H1 (cell line): ENCODE results near the gene FXYD7. TPM values are rescaled to one million over a fixed set of nuclear protein-coding genes. Genes with fewer than 3 reads are reported as not detected.

Experiments used
- CTCF ChIA-PET: fragments of 300-600 bp; sonication (Branson Sonifier 250); formaldehyde crosslinking; loops from one replicate; lab custom pipeline; 2021; ENCODE audit not compliant: partially characterized antibody; lab: Charles Lee
- POLR2A ChIA-PET: fragments of 300-600 bp; sonication (Branson Sonifier 250); formaldehyde crosslinking; loops from one replicate; lab custom pipeline; 2021; ENCODE audit warnings: inconsistent platforms; ENCODE audit not compliant: partially characterized antibody; lab: Charles Lee
- DNase-seq, 2 experiments: peaks; one replicate each; pipeline versions ENCODE4 v3.0.0 to v3.0.0-alpha.2; 2010 to 2022; ENCODE audit warnings: low spot score in 2 of 2, low read depth in 1 of 2, mixed read lengths in 1 of 2
- FAIRE-seq: peaks from 2 replicates; lab custom pipeline; 2011; peaks lifted over from hg19 to GRCh38; lab: Jason Lieb, UNC
- H2AFZ ChIP-seq: 2 replicates; pipeline ENCODE4 v1.8.1; 2012; ENCODE audit warnings: low read length, inconsistent platforms
- H2AK5ac ChIP-seq: 2 replicates; pipeline ENCODE4 v1.6.1; 2013; ENCODE audit warnings: low read depth, low read length
- H2BK120ac ChIP-seq: replicated peaks from 2 replicates; pipeline ENCODE3; 2013; ENCODE audit warnings: low read depth, low read length, inconsistent platforms
- H2BK12ac ChIP-seq: 2 replicates; pipeline ENCODE4 v1.6.1; 2013; ENCODE audit warnings: low read depth, low read length
- H2BK15ac ChIP-seq: 2 replicates; pipeline ENCODE4 v1.6.1; 2013; ENCODE audit warnings: low read length
- H2BK20ac ChIP-seq: 2 replicates; pipeline ENCODE4 v1.6.1; 2013; ENCODE audit warnings: low read length
- H2BK5ac ChIP-seq: 2 replicates; pipeline ENCODE4 v1.6.1; 2013; ENCODE audit warnings: low read depth, low read length
- H3K14ac ChIP-seq: 2 replicates; pipeline ENCODE4 v1.6.1; 2013; ENCODE audit warnings: inconsistent platforms; ENCODE audit not compliant: insufficient read length
- H3K18ac ChIP-seq: 2 replicates; pipeline ENCODE4 v1.6.1; 2013; ENCODE audit warnings: low read length; ENCODE audit errors: extremely low read depth
- H3K23ac ChIP-seq: 2 replicates; pipeline ENCODE4 v1.6.1; 2013; ENCODE audit warnings: inconsistent platforms; ENCODE audit not compliant: insufficient read length
- H3K23me2 ChIP-seq: 2 replicates; pipeline ENCODE4 v1.6.1; 2013; ENCODE audit warnings: low read depth, low read length
- H3K27ac ChIP-seq: 2 replicates; pipeline ENCODE4 v1.6.1; 2011; ENCODE audit warnings: low read depth, low read length, inconsistent platforms
- H3K27me3 ChIP-seq, 4 experiments: replicated peaks in 1 of 4; 1 replicate in 1 of 4; 2 replicates in 3 of 4; pipeline versions ENCODE4 v1.6.1 to v1.8.1; 2011 to 2013; ENCODE audit warnings: low read length in 3 of 4, mild to moderate bottlenecking in 3 of 4, inconsistent platforms in 2 of 4, mixed read lengths in 2 of 4, moderate library complexity in 1 of 4; ENCODE audit not compliant: control insufficient read depth in 3 of 4, insufficient read depth in 3 of 4; ENCODE audit errors: extremely low read depth in 1 of 4
- H3K36me3 ChIP-seq, 4 experiments: 2 replicates each; pipeline versions ENCODE4 v1.6.1 to v1.8.1; 2011 to 2013; ENCODE audit warnings: mild to moderate bottlenecking in 4 of 4, low read length in 3 of 4, moderate library complexity in 2 of 4, control low read depth in 1 of 4, inconsistent platforms in 1 of 4; ENCODE audit not compliant: insufficient read depth in 4 of 4, control insufficient read depth in 2 of 4
- H3K4ac ChIP-seq: replicated peaks from 2 replicates; pipeline ENCODE3; 2013; ENCODE audit warnings: low read length, low read depth, mixed read lengths, inconsistent platforms; ENCODE audit not compliant: insufficient read length
- H3K4me1 ChIP-seq, 4 experiments: replicated peaks in 1 of 4; 1 replicate in 1 of 4; 2 replicates in 3 of 4; pipeline versions ENCODE4 v1.6.1 to v1.8.1; 2011 to 2013; ENCODE audit warnings: low read length in 3 of 4, inconsistent platforms in 2 of 4, mixed read lengths in 1 of 4; ENCODE audit not compliant: insufficient read depth in 4 of 4, control insufficient read depth in 3 of 4
- H3K4me2 ChIP-seq, 2 experiments: 2 replicates each; pipeline versions ENCODE4 v1.6.1 to v1.8.1; 2011 to 2013; ENCODE audit warnings: low read depth in 2 of 2, low read length in 2 of 2, control low read depth in 1 of 2, inconsistent platforms in 1 of 2, mild to moderate bottlenecking in 1 of 2; ENCODE audit not compliant: insufficient read depth in 1 of 2
- H3K4me3 ChIP-seq, 4 experiments: fragments of 200-600, 300-600 bp in 1 of 4; sonication (generic), shearing (Covaris generic), sonication (Bioruptor Twin) in 1 of 4; 2 replicates each; pipeline versions ENCODE4 v1.5.1 to v1.8.1; 2011 to 2016; ENCODE audit warnings: low read length in 4 of 4, low read depth in 3 of 4, control low read depth in 2 of 4, inconsistent platforms in 2 of 4, mild to moderate bottlenecking in 2 of 4, mixed read lengths in 1 of 4, moderate library complexity in 1 of 4; ENCODE audit not compliant: insufficient read depth in 2 of 4; ENCODE audit errors: extremely low read depth in 1 of 4
- H3K56ac ChIP-seq: replicated peaks from 2 replicates; pipeline ENCODE3; 2013; ENCODE audit warnings: low read depth, mild to moderate bottlenecking, mixed read lengths, low read length, inconsistent platforms; ENCODE audit not compliant: insufficient read length
- H3K79me1 ChIP-seq: 2 replicates; pipeline ENCODE4 v1.6.1; 2013; ENCODE audit warnings: low read depth, low read length, control low read depth
- H3K79me2 ChIP-seq, 2 experiments: 2 replicates each; pipeline versions ENCODE4 v1.6.1 to v1.8.1; 2012 to 2013; ENCODE audit warnings: low read length in 2 of 2, mild to moderate bottlenecking in 2 of 2, inconsistent platforms in 1 of 2; ENCODE audit not compliant: insufficient read depth in 2 of 2, control insufficient read depth in 1 of 2
- H3K9ac ChIP-seq, 4 experiments: replicated peaks in 1 of 4; 1 replicate in 1 of 4; 2 replicates in 3 of 4; pipeline versions ENCODE4 v1.6.1 to v1.8.1; 2011 to 2013; ENCODE audit warnings: low read depth in 3 of 4, low read length in 3 of 4, control low read depth in 2 of 4, mild to moderate bottlenecking in 2 of 4, moderate library complexity in 2 of 4, inconsistent platforms in 1 of 4; ENCODE audit errors: extremely low read depth in 1 of 4
- H3K9me3 ChIP-seq, 2 experiments: 2 replicates each; pipeline versions ENCODE4 v1.6.1 to v1.8.1; 2012 to 2013; ENCODE audit warnings: mild to moderate bottlenecking in 2 of 2, moderate library complexity in 2 of 2, control low read depth in 1 of 2, inconsistent platforms in 1 of 2, low read depth in 1 of 2, low read length in 1 of 2, mixed read lengths in 1 of 2; ENCODE audit not compliant: insufficient read depth in 2 of 2
- H4K20me1 ChIP-seq, 2 experiments: replicated peaks in 1 of 2; 2 replicates each; pipeline versions ENCODE3 to v1.8.1; 2011 to 2013; ENCODE audit warnings: inconsistent platforms in 2 of 2, low read length in 2 of 2, mild to moderate bottlenecking in 1 of 2; ENCODE audit not compliant: insufficient read depth in 2 of 2, control insufficient read depth in 1 of 2
- H4K5ac ChIP-seq: 2 replicates; pipeline ENCODE4 v1.6.1; 2013; ENCODE audit warnings: low read length, low read depth, mixed read lengths, inconsistent platforms; ENCODE audit not compliant: insufficient read length
- H4K8ac ChIP-seq: 2 replicates; pipeline ENCODE4 v1.8.0; 2013; ENCODE audit warnings: mild to moderate bottlenecking, moderate library complexity, low read length, inconsistent platforms; ENCODE audit not compliant: insufficient read depth; ENCODE audit errors: extremely low read depth
- H4K91ac ChIP-seq: replicated peaks from 2 replicates; pipeline ENCODE3; 2013; ENCODE audit warnings: low read length, mixed read lengths, inconsistent platforms; ENCODE audit not compliant: insufficient read length
- BCL11A ChIP-seq, 2 experiments: IDR thresholded peaks; one replicate each; pipeline ENCODE4 v1.6.1; 2011; ENCODE audit warnings: low read depth in 2 of 2, low read length in 2 of 2, mild to moderate bottlenecking in 2 of 2
- HDAC2 ChIP-seq, 2 experiments: fragments of 300-600 bp in 1 of 2; sonication (generic) in 1 of 2; IDR thresholded peaks; 2 replicates each; pipeline ENCODE4 v1.6.1; 2011 to 2012; ENCODE audit warnings: low read depth in 2 of 2, low read length in 2 of 2, mild to moderate bottlenecking in 2 of 2, moderate library complexity in 2 of 2, borderline replicate concordance in 1 of 2, inconsistent platforms in 1 of 2
- KDM1A ChIP-seq: fragments of 200-600, 300-600 bp; sonication (generic); IDR thresholded peaks from 2 replicates; pipeline ENCODE4 v1.7.1; 2016; ENCODE audit warnings: mild to moderate bottlenecking, low read length, borderline replicate concordance
- NANOG ChIP-seq: IDR thresholded peaks from 2 replicates; pipeline ENCODE4 v1.6.1; 2011; ENCODE audit warnings: low read length, low read depth, mild to moderate bottlenecking, inconsistent platforms; ENCODE audit not compliant: insufficient read depth, poor library complexity, severe bottlenecking
- POLR2A ChIP-seq, 2 experiments: IDR thresholded peaks; 1 replicate in 1 of 2; 2 replicates in 1 of 2; pipeline ENCODE4 v1.6.1; 2011; ENCODE audit warnings: low read depth in 2 of 2, low read length in 2 of 2, mild to moderate bottlenecking in 2 of 2; ENCODE audit errors: control extremely low read depth in 1 of 2
- POLR2AphosphoS5 ChIP-seq: IDR thresholded peaks from 2 replicates; pipeline ENCODE4 v1.6.1; 2011; ENCODE audit warnings: low read depth, low read length
- RFX5 ChIP-seq: IDR thresholded peaks from 2 replicates; pipeline ENCODE4 v1.6.1; 2011; ENCODE audit warnings: low read depth, low read length, improper control_type of control experiment, borderline replicate concordance
- SP4 ChIP-seq: IDR thresholded peaks from 2 replicates; pipeline ENCODE4 v1.6.1; 2012; ENCODE audit warnings: low read length, inconsistent platforms
- SUZ12 ChIP-seq: fragments of 200-600 bp; sonication (generic); IDR thresholded peaks from 2 replicates; pipeline ENCODE4 v1.6.1; 2012; ENCODE audit warnings: mild to moderate bottlenecking, inconsistent platforms, low read length, moderate library complexity, mixed read lengths
- WGBS, 2 experiments: shearing (Covaris generic) in 1 of 2; methylation state at CpG; one replicate each; pipeline versions ENCODE4 v1.1.6 to v1.1.7; 2013 to 2015; ENCODE audit warnings: low lambda C conversion rate in 2 of 2, mixed read lengths in 2 of 2, inconsistent platforms in 1 of 2, low coverage in 1 of 2, missing lambda C conversion rate in 1 of 2; ENCODE audit not compliant: insufficient replicate concordance in 2 of 2, insufficient coverage in 1 of 2, insufficient read length in 1 of 2; ENCODE audit errors: extremely low coverage in 1 of 2, missing lambda C conversion rate in 1 of 2; 5-methylcytosine and 5-hydroxymethylcytosine counted together
- polyA plus RNA-seq, 7 experiments: library from polyadenylated mRNA; depleted of rRNA in 3 of 7; stranded (reverse) in 5 of 7; unstranded in 2 of 7; fragments of >200 nt in 5 of 7; fragments of 200-250 nt in 2 of 7; gene quantifications; 1 replicate in 5 of 7; 2 replicates in 1 of 7; 4 replicates in 1 of 7; pipeline versions ENCODE4 v1.2.1 to v1.2.3, GENCODE V29; 2011 to 2013; ENCODE audit warnings: missing spikeins in 2 of 7, mixed read lengths in 2 of 7
- total RNA-seq: library from RNA; stranded (reverse); fragmentation: NEBNext Ultra II Directional; extraction: Animal tissue kit (Norgen Biotek cat#: 25700); gene quantifications from 2 replicates; pipeline ENCODE4 v1.2.1, GENCODE V29; 2021
- TF ChIP-seq, protein P1 (sequence below), 3 experiments: IDR thresholded peaks; 1 replicate in 2 of 3; 2 replicates in 1 of 3; pipeline versions ENCODE4 v1.5.1 to v1.6.1; 2011; ENCODE audit warnings: low read length in 3 of 3, mild to moderate bottlenecking in 3 of 3, inconsistent platforms in 2 of 3, low read depth in 1 of 3, moderate library complexity in 1 of 3; ENCODE audit not compliant: insufficient read depth in 1 of 3; ENCODE audit errors: control extremely low read depth in 1 of 3

FXYD7 gene
- total and polyA plus RNA-seq, 2 of the 8 experiments (the other 6 are each of a cell fraction or from before 2014, with no cell fraction given), result 12.1 to 14.3 TPM

DNA sequence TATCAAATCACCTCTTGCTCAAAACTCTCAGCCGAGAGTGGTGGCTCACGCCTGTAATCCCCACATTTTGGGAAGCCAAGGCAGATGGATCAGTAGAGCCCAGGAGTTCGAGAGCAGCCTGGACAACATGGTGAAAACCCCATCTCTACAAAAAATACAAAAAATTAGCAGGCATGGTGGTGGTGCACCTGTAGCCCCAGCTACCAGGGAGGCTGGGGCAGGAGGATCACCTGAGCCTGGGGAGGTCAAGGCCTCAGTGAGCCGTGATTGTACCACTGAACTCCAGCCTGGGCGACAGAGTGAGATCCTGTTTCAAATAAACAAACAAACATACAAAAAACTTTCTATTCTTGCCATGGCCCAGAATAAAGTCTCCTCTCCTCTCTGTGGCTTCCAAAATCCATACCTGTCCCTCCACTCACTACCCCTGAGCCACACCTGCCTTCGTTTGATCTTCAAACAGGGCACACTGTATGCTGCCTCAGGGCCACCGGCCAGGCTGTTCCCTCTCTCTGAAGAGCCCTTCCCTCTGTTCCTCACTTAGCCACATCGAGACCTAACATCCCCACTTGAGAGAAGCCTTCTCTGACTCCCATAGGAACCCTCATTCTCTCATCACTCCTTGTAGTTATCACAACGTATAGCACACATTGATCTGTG lies 14.5 kb upstream of the FXYD7 start:
- no peaks in the 10 kb centered on the region for H3K79me1 ChIP-seq
- no peak overlapping the region for H4K5ac ChIP-seq
- H2BK20ac ChIP-seq, result no peak overlapping the region
- no peak overlapping the region for H2AFZ ChIP-seq
- no peaks in the 10 kb centered on the region for H4K20me1 ChIP-seq
- no peak overlapping the region for H3K4me3 ChIP-seq
- H4K8ac ChIP-seq, result no peak overlapping the region
- H3K4ac ChIP-seq, result no peak overlapping the region
- no peak overlapping the region for H3K4me2 ChIP-seq
- H3K36me3 ChIP-seq, result no peaks in the 10 kb centered on the region
- H4K91ac ChIP-seq, result no peak overlapping the region
- H3K18ac ChIP-seq, result no peak overlapping the region
- H3K9me3 ChIP-seq, result no peaks in the 10 kb centered on the region
- H2BK15ac ChIP-seq, result no peak overlapping the region
- no peak overlapping the region; the same call in 1 of the 2 replicates for H2AK5ac ChIP-seq
- no peak overlapping the region for H3K23ac ChIP-seq
- no peak overlapping the region for H3K9ac ChIP-seq
- H3K27ac ChIP-seq, result no peak overlapping the region
- CTCF ChIA-PET, result interaction anchor here (1.4 to 3.1 kb wide), 5 partner anchors 8 to 73 kb away, joined by 4 to 22 read pairs (median 5); partner anchors contain the start of genes FXYD1, FXYD5 and LGI4
- no peak overlapping the region for H2BK12ac ChIP-seq
- POLR2A ChIA-PET, result interaction anchor here (1.3 kb wide), 1 partner anchor 9 kb away, joined by 3 read pairs; no protein-coding TSS in a partner anchor
- H3K14ac ChIP-seq, result no peak overlapping the region
- DNase-seq (no peak), FAIRE-seq (no peak)
- no peak overlapping the region for H2BK5ac ChIP-seq
- no peak overlapping the region for H3K56ac ChIP-seq
- WGBS, 2 experiments, result 85% methylated on average over 9 of the region's 9 CpGs; no CpG with 5 or more reads in 1 of the 2 experiments
- H3K23me2 ChIP-seq, result peaks cover 4% of the 10 kb centered on the region
- H2BK120ac ChIP-seq, result no peak overlapping the region
- H3K4me1 ChIP-seq, result peaks cover 0 to 2% (median 0%) of the 10 kb centered on the region in 4 experiments; a peak in 1 of 7 replicates
- H3K79me2 ChIP-seq, result no peaks in the 10 kb centered on the region
- H3K27me3 ChIP-seq, result no peaks in the 10 kb centered on the region; a peak in 2 of 7 replicates
- TF ChIP-seq RFX5 (no peak), NANOG (no peak), HDAC2 (IDR thresholded peaks at IDR 0.05; ENCODE audit: borderline replicate concordance in 1 of 2, low read depth in 2 of 2, low read length in 2 of 2) (no peak), KDM1A (no peak), SP4 (no peak), POLR2AphosphoS5 (no peak), SUZ12 (no peak), POLR2A (IDR thresholded peaks at IDR 0.05; ENCODE audit: control extremely low read depth in 1 of 2, low read depth in 2 of 2, low read length in 2 of 2) (no peak), BCL11A (IDR thresholded peaks at IDR 0.05; ENCODE audit: low read depth in 2 of 2, low read length in 2 of 2) (no peak)
- TF ChIP-seq, protein P1, sequence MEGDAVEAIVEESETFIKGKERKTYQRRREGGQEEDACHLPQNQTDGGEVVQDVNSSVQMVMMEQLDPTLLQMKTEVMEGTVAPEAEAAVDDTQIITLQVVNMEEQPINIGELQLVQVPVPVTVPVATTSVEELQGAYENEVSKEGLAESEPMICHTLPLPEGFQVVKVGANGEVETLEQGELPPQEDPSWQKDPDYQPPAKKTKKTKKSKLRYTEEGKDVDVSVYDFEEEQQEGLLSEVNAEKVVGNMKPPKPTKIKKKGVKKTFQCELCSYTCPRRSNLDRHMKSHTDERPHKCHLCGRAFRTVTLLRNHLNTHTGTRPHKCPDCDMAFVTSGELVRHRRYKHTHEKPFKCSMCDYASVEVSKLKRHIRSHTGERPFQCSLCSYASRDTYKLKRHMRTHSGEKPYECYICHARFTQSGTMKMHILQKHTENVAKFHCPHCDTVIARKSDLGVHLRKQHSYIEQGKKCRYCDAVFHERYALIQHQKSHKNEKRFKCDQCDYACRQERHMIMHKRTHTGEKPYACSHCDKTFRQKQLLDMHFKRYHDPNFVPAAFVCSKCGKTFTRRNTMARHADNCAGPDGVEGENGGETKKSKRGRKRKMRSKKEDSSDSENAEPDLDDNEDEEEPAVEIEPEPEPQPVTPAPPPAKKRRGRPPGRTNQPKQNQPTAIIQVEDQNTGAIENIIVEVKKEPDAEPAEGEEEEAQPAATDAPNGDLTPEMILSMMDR (IDR thresholded peaks at IDR 0.05; ENCODE audit: control extremely low read depth in 1 of 3, insufficient read depth in 1 of 3, low read depth in 1 of 3, low read length in 3 of 3), result no peak
